ENCODE measurements around the gene GANAB.

GRCh38 chr11:62648185-62648966, 2.0 kb upstream of the GANAB start:
- TF ChIP-seq CTCF (IDR thresholded peaks at IDR 0.05; ENCODE audit: poor library complexity): no peak
- TF ChIP-seq EZH2 (IDR thresholded peaks at IDR 0.05; ENCODE audit: borderline replicate concordance): no peak
- no peak for TF ChIP-seq EZH2phosphoT487 (IDR thresholded peaks at IDR 0.05; ENCODE audit: low read depth, severe bottlenecking, unreplicated experiment)

All from hepatocyte (in vitro differentiated cells).